Endothelial cell (in vitro differentiated cells): ENCODE measurements around the gene ZSCAN12. TPM values are rescaled to one million over a fixed set of nuclear protein-coding genes. Genes with fewer than 3 reads are reported as not detected.

Experiments
- DNase-seq: peaks from one replicate; pipeline ENCODE4 v3.0.0; 2021; ENCODE audit warnings: low spot score
- H3K27ac Mint-ChIP-seq: one replicate; pipeline ENCODE4 v1.8.0; 2021; ENCODE audit warnings: mixed read lengths, inconsistent platforms; ENCODE audit not compliant: unreplicated experiment
- H3K27me3 Mint-ChIP-seq: one replicate; pipeline ENCODE4 v1.8.0; 2021; ENCODE audit warnings: mild to moderate bottlenecking, moderate library complexity, mixed read lengths, inconsistent platforms; ENCODE audit not compliant: unreplicated experiment
- H3K36me3 Mint-ChIP-seq: one replicate; pipeline ENCODE4 v1.8.0; 2021; ENCODE audit warnings: mild to moderate bottlenecking, low read depth, mixed read lengths, inconsistent platforms; ENCODE audit not compliant: unreplicated experiment
- H3K4me1 Mint-ChIP-seq: one replicate; pipeline ENCODE4 v1.8.0; 2021; ENCODE audit warnings: mild to moderate bottlenecking, mixed read lengths, inconsistent platforms; ENCODE audit not compliant: unreplicated experiment
- H3K4me3 Mint-ChIP-seq: one replicate; pipeline ENCODE4 v1.8.0; 2021; ENCODE audit warnings: mild to moderate bottlenecking, mixed read lengths, inconsistent platforms; ENCODE audit not compliant: unreplicated experiment
- H3K9me3 Mint-ChIP-seq: one replicate; pipeline ENCODE4 v1.8.0; 2021; ENCODE audit warnings: mixed read lengths, inconsistent platforms; ENCODE audit not compliant: unreplicated experiment
- total RNA-seq: library from RNA; stranded (reverse); fragmentation: NEBNext Ultra II Directional; extraction: Animal tissue kit (Norgen Biotek cat#: 25700); gene quantifications from one replicate; pipeline ENCODE4 v1.2.1, GENCODE V29; 2021; ENCODE audit not compliant: unreplicated experiment
- TF ChIP-seq, protein P1 (sequence below): fragments of 200-600 bp; sonication (generic); IDR thresholded peaks from one replicate; pipeline ENCODE4 v1.5.0; 2021; ENCODE audit warnings: antibody characterized with exemption; ENCODE audit not compliant: unreplicated experiment

Gene ZSCAN12
- total RNA-seq, 1 donor from 2014 or later = 9.5 TPM

GRCh38 chr6:28354688-28355554, 44.6 kb downstream of the ZSCAN12 start:
- no peak overlapping the region for H3K4me3 Mint-ChIP-seq
- peaks cover 29% of the 10 kb centered on the region for H3K4me1 Mint-ChIP-seq
- H3K9me3 Mint-ChIP-seq = no peaks in the 10 kb centered on the region
- H3K36me3 Mint-ChIP-seq = peaks cover 8% of the 10 kb centered on the region
- H3K27me3 Mint-ChIP-seq = peaks cover 4% of the 10 kb centered on the region
- no peak overlapping the region for H3K27ac Mint-ChIP-seq
- TF ChIP-seq, protein P1, sequence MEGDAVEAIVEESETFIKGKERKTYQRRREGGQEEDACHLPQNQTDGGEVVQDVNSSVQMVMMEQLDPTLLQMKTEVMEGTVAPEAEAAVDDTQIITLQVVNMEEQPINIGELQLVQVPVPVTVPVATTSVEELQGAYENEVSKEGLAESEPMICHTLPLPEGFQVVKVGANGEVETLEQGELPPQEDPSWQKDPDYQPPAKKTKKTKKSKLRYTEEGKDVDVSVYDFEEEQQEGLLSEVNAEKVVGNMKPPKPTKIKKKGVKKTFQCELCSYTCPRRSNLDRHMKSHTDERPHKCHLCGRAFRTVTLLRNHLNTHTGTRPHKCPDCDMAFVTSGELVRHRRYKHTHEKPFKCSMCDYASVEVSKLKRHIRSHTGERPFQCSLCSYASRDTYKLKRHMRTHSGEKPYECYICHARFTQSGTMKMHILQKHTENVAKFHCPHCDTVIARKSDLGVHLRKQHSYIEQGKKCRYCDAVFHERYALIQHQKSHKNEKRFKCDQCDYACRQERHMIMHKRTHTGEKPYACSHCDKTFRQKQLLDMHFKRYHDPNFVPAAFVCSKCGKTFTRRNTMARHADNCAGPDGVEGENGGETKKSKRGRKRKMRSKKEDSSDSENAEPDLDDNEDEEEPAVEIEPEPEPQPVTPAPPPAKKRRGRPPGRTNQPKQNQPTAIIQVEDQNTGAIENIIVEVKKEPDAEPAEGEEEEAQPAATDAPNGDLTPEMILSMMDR = no peak
- no peak for DNase-seq

DNA sequence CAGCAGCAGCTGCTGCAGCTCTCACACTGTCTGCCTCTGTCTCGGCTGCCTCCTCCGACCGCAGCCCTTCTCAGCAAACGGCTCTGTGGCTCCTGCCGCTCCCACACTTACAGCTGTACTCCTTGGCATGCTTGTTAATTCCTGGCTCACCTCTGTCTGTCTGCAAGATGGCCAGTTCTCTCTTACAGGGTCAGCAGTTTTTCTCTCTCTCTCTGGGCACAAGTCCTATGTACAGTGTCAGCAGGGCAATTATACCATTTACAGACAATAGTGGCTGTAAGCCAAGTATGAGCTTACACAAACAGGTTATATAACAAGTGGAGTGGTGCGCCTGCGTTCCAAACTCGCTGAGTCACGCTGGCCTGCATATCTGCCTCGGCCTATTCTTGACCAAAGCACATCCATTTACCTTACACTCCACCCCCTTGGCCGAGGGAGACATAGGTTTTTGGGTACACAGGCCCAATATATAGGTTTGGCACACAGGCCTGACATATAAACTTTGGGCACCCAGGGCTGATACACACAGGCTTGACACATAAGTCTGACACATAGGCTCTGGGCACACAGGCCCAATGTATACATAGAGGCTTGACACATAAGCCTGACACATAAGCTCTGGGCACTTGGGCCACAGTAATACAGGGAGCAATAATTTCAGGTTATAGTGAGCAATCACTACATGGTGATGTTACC, 45.4 kb downstream of the ZSCAN12 start:
- H3K27me3 Mint-ChIP-seq = peaks cover 4% of the 10 kb centered on the region

DNA sequence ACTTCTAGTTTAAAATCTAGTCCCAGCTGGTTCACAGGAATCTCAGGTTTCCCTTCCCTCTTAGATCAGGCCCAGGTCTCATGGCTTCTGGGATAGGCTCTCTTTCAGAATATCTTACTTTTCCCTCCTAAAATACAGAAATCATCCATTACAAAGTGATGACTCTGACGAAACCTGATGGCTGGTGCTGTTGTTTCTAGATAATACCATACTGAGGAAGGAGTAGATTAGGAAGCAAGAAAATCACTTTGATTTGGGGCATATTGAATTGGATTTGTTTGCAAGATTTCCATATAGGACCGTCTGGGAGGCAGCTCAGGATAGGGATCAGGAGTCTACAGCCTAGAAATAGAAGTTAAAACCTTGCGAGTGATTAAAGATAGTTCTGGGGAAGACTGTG, 46.2 kb downstream of the ZSCAN12 start:
- peaks cover 8% of the 10 kb centered on the region for H3K36me3 Mint-ChIP-seq
- DNase-seq = no peak
- peaks cover 4% of the 10 kb centered on the region for H3K27me3 Mint-ChIP-seq
- H3K4me3 Mint-ChIP-seq = peak overlapping the region; percentile 63
- H3K4me1 Mint-ChIP-seq = peaks cover 31% of the 10 kb centered on the region
- TF ChIP-seq, protein P1 = no peak
- no peak overlapping the region for H3K27ac Mint-ChIP-seq
- no peaks in the 10 kb centered on the region for H3K9me3 Mint-ChIP-seq

More for the DNA sequence above, 45.4 kb downstream of the ZSCAN12 start:
- peaks cover 8% of the 10 kb centered on the region for H3K36me3 Mint-ChIP-seq
- TF ChIP-seq, protein P1 = no peak
- no peaks in the 10 kb centered on the region for H3K9me3 Mint-ChIP-seq
- no peak overlapping the region for H3K4me3 Mint-ChIP-seq
- H3K27ac Mint-ChIP-seq = no peak overlapping the region
- no peak for DNase-seq
- H3K4me1 Mint-ChIP-seq = peaks cover 33% of the 10 kb centered on the region

- peaks cover 8% of the 10 kb centered on the region for H3K36me3 Mint-ChIP-seq
- peaks cover 4% of the 10 kb centered on the region for H3K27me3 Mint-ChIP-seq
- no peaks in the 10 kb centered on the region for H3K9me3 Mint-ChIP-seq
- TF ChIP-seq, protein P1 = no peak
- no peak overlapping the region for H3K27ac Mint-ChIP-seq
- DNase-seq = no peak
- H3K4me1 Mint-ChIP-seq = peaks cover 35% of the 10 kb centered on the region
- no peak overlapping the region for H3K4me3 Mint-ChIP-seq
Observed at GRCh38 chr6:28351493-28351925, 48.0 kb downstream of the ZSCAN12 start.

- Mint-ChIP-seq H3K4me1 (peaks cover 31% of the 10 kb centered on the region), H3K27me3 (peaks cover 4% of the 10 kb centered on the region), H3K4me3 (no peak overlapping the region), H3K36me3 (peaks cover 8% of the 10 kb centered on the region), H3K9me3 (no peaks in the 10 kb centered on the region), H3K27ac (no peak overlapping the region)
- DNase-seq = no peak
- TF ChIP-seq, protein P1 = no peak
Observed at GRCh38 chr6:28351087-28351486, 48.5 kb downstream of the ZSCAN12 start.
